MCF 10A (cell line): ENCODE measurements around the gene GDF11. TPM values are rescaled to one million over a fixed set of nuclear protein-coding genes. Genes with fewer than 3 reads are reported as not detected.

Experiments used
- BruUV-seq: library from RNA; stranded (reverse); fragments of 400-500 nt; replicated peaks from 2 replicates; lab custom pipeline; 2021; lab: Mats Ljungman, UMichigan
- CTCF ChIA-PET: fragments of 300-600 bp; sonication (Branson Sonifier 250); formaldehyde crosslinking; extraction: SDS; loops from one replicate; lab custom pipeline; 2021; ENCODE audit warnings: antibody characterized with exemption, inconsistent platforms; lab: Yijun Ruan, JAX
- POLR2A ChIA-PET: fragments of 300-600, 350-650 bp; sonication (Branson Sonifier 250); formaldehyde crosslinking; extraction: SDS; loops from one replicate; lab custom pipeline; 2020; ENCODE audit warnings: antibody characterized with exemption, inconsistent platforms; lab: Yijun Ruan, JAX
- DNase-seq: peaks from one replicate; pipeline ENCODE4 v3.0.0-alpha.2; 2018; ENCODE audit not compliant: unreplicated experiment
- H3K27ac Mint-ChIP-seq: one replicate; pipeline ENCODE4 v1.8.0; 2022; ENCODE audit warnings: mild to moderate bottlenecking, low read depth, mixed read lengths; ENCODE audit not compliant: unreplicated experiment
- H3K27me3 Mint-ChIP-seq: one replicate; pipeline ENCODE4 v1.8.0; 2022; ENCODE audit warnings: mixed read lengths; ENCODE audit not compliant: insufficient read depth, unreplicated experiment
- H3K36me3 Mint-ChIP-seq: one replicate; pipeline ENCODE4 v1.8.0; 2022; ENCODE audit warnings: mild to moderate bottlenecking, moderate library complexity, mixed read lengths; ENCODE audit not compliant: insufficient read depth, unreplicated experiment
- H3K4me1 Mint-ChIP-seq: one replicate; pipeline ENCODE4 v1.8.0; 2022; ENCODE audit warnings: mixed read lengths; ENCODE audit not compliant: insufficient read depth, unreplicated experiment
- H3K4me3 Mint-ChIP-seq: one replicate; pipeline ENCODE4 v1.8.0; 2022; ENCODE audit warnings: mild to moderate bottlenecking, moderate library complexity, mixed read lengths; ENCODE audit not compliant: unreplicated experiment
- H3K9me3 Mint-ChIP-seq: one replicate; pipeline ENCODE4 v1.8.0; 2022; ENCODE audit warnings: mixed read lengths; ENCODE audit not compliant: unreplicated experiment
- intact Hi-C: fragments of 100-400 bp; cut with micrococcal nuclease; formaldehyde crosslinking; loops from 2 replicates; pipeline ENCODE4 v1.14.1; 2022
- total RNA-seq: library from RNA; stranded (reverse); gene quantifications from 2 replicates; pipeline ENCODE4 v1.2.3, GENCODE V29; 2022
- TF ChIP-seq, protein P1 (sequence below): fragments of 200-600 bp; IDR thresholded peaks from one replicate; pipeline ENCODE4 v1.8.0; 2022; ENCODE audit warnings: antibody characterized with exemption, mild to moderate bottlenecking; ENCODE audit not compliant: unreplicated experiment

The GDF11 gene
- total RNA-seq, 1 experiment from 2014 or later, result 1.9 TPM

DNA sequence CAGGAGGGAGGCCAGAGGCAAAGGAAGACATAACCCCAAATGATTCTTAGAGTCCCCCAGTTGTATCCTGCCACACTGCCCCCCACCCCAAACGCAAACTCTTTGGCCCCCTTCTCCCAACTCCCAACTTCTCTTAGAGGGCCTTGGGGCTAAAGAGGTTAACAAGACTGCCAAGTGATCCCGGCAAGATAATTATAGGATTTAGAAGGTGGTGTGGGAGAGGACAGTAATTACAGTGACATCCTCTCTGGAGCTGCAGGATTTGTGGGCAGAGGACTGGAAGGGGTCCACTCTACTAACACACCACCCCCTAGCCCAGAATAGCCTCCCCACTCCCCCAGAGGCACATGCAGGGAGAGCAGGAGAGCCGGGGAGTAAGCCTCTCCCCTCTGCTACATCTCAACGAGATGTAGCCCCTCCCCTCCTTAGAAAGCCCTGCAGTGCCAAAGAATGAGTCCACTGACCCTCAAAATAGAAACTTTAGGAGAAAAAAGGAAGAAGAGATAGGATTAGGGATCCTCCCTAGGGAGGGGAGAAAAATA is 5.3 kb upstream of the GDF11 start:
- Mint-ChIP-seq H3K36me3 (peaks cover 1% of the 10 kb centered on the region), H3K27ac (peak overlapping the region; percentile 73), H3K4me3 (no peak overlapping the region), H3K9me3 (no peaks in the 10 kb centered on the region), H3K27me3 (peaks cover 12% of the 10 kb centered on the region), H3K4me1 (peaks cover 34% of the 10 kb centered on the region)
- TF ChIP-seq, protein P1, sequence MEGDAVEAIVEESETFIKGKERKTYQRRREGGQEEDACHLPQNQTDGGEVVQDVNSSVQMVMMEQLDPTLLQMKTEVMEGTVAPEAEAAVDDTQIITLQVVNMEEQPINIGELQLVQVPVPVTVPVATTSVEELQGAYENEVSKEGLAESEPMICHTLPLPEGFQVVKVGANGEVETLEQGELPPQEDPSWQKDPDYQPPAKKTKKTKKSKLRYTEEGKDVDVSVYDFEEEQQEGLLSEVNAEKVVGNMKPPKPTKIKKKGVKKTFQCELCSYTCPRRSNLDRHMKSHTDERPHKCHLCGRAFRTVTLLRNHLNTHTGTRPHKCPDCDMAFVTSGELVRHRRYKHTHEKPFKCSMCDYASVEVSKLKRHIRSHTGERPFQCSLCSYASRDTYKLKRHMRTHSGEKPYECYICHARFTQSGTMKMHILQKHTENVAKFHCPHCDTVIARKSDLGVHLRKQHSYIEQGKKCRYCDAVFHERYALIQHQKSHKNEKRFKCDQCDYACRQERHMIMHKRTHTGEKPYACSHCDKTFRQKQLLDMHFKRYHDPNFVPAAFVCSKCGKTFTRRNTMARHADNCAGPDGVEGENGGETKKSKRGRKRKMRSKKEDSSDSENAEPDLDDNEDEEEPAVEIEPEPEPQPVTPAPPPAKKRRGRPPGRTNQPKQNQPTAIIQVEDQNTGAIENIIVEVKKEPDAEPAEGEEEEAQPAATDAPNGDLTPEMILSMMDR, result no peak
- no peak for DNase-seq
- intact Hi-C loops, result loop anchor here (1.0 to 10.0 kb wide), 8 partner anchors 57 to 550 kb away; partner anchors contain the start of genes NABP2 and RNF41
- BruUV-seq, result no TSS peak
- CTCF ChIA-PET, result interaction anchor here (0.6 to 4.8 kb wide), 40 partner anchors 8 to 414 kb away, joined by 3 to 40 read pairs (median 6); partner anchors contain the start of genes CD63, MYL6B, ORMDL2 and SARNP
- POLR2A ChIA-PET, result interaction anchor here (0.6 to 3.5 kb wide), 10 partner anchors 8 to 378 kb away, joined by 3 to 41 read pairs (median 5); partner anchors contain the start of genes CD63, ORMDL2, SARNP and SUOX

DNA sequence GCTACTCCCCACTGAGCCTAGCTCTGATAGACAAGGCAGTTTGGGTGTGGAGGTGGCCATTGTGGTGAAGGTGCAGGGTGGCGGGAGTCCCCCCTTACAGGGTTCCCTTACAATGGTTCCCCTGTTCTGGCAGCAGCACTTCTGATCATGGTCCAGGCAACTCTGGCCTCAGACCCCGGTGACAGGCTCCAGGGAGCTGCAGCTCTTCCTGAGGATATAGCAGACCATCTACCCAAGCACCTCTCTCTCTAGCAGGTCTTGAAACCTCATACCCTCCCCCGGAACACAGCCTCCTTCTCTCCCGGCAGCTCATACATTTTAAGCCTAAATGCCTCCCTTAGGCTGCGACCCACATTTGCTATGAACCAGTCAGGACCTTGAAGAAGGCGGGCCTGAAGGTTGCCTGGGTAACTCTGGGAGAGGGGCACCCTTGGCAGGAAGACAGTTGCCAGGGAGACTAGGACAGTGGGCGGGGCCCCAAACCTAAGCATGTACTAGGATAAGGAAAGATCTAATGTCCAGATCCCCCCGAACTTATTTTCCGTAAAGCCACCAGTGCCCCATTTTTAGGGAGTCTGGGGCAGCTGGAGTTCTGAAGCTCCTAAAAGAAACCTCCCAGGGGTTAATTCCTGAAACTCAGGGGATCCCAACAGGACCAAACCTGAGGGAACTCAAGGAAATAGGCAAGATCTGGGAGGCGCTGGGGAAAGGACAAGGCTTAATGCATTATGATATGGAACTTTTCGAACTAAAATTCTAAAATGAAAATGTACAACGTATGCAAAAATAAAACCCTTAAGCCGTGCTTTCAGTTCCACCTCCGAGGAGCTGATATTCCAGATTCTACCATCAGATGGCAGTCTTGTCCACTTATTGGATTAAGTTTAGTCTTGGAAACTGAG is 4.5 kb upstream of the GDF11 start:
- peak overlapping the region; percentile 74 for H3K4me3 Mint-ChIP-seq
- CTCF ChIA-PET, result interaction anchor here (0.6 to 4.8 kb wide), 56 partner anchors 8 to 725 kb away, joined by 3 to 40 read pairs (median 4); partner anchors contain the start of genes CD63, DNAJC14, MYL6B and ORMDL2
- intact Hi-C loops, result loop anchor here (1.0 to 10.0 kb wide), 8 partner anchors 58 to 551 kb away; partner anchors contain the start of genes NABP2, RNF41, RPS26 and ZC3H10
- BruUV-seq, result no TSS peak
- TF ChIP-seq, protein P1, result peak; percentile 78
- no peaks in the 10 kb centered on the region for H3K9me3 Mint-ChIP-seq
- peaks cover 17% of the 10 kb centered on the region for H3K27me3 Mint-ChIP-seq
- POLR2A ChIA-PET, result interaction anchor here (0.6 to 3.5 kb wide), 24 partner anchors 9 to 424 kb away, joined by 3 to 41 read pairs (median 4); partner anchors contain the start of genes CD63, DGKA, DNAJC14 and MYL6
- no peaks in the 10 kb centered on the region for H3K36me3 Mint-ChIP-seq
- peak; percentile 86 for DNase-seq
- peaks cover 38% of the 10 kb centered on the region for H3K4me1 Mint-ChIP-seq
- H3K27ac Mint-ChIP-seq, result peak overlapping the region; percentile 73

DNA sequence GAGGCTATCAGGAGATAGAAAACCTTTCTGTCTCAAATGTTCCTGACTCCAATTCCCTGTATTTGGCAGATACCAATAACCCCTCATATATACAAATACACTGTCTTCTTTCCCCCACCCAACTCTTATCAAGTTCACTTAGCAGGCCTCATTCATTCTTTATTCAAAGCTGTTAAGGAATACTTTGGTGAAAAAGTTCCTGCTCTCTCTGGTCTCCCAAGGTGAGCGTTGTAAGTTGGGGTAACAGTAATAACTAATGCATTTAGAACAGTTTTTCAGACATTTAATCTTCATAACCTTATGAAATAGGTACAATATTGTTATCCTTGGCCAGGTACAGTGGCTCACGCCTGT is 3.9 kb upstream of the GDF11 start:
- POLR2A ChIA-PET, result interaction anchor here (0.7 to 3.5 kb wide), 20 partner anchors 9 to 424 kb away, joined by 3 to 41 read pairs (median 5); partner anchors contain the start of genes CD63, DGKA, DNAJC14 and MYL6
- CTCF ChIA-PET, result interaction anchor here (0.6 to 4.8 kb wide), 43 partner anchors 9 to 725 kb away, joined by 3 to 40 read pairs (median 6); partner anchors contain the start of genes CD63, DNAJC14, ORMDL2 and SARNP
- no TSS peak for BruUV-seq

More for the DNA sequence above, 3.9 kb upstream of the GDF11 start:
- Mint-ChIP-seq H3K36me3 (no peaks in the 10 kb centered on the region), H3K9me3 (no peaks in the 10 kb centered on the region), H3K4me1 (peaks cover 41% of the 10 kb centered on the region), H3K4me3 (peak overlapping the region; percentile 74), H3K27ac (no peak overlapping the region), H3K27me3 (peaks cover 17% of the 10 kb centered on the region)
- intact Hi-C loops, result loop anchor here (1.0 to 10.0 kb wide), 7 partner anchors 58 to 552 kb away; partner anchors contain the start of genes NABP2, RNF41, RPS26 and ZC3H10
- no peak for DNase-seq
- TF ChIP-seq, protein P1, result no peak
